Retinal pigment epithelial cell (primary cell): ENCODE data around the gene PSME3.
"Not testable (repeated sequence)": the region's sequence is repeated elsewhere in the genome, so short reads cannot be mapped to it uniquely, and the experiment has no call there.

Source experiments
- DNase-seq: peaks from one replicate; pipeline ENCODE4 v3.0.0-alpha.2; 2010; ENCODE audit warnings: low read depth
- H3K4me3 ChIP-seq: 2 replicates; pipeline ENCODE4 v1.5.1; 2011; ENCODE audit warnings: mild to moderate bottlenecking, low read length, control low read depth, moderate library complexity
- CTCF ChIP-seq: conservative IDR thresholded peaks from 2 replicates; pipeline ENCODE4 v1.5.1; 2011; ENCODE audit warnings: low read depth, low read length, control low read depth, inconsistent platforms

Gene PSME3

GRCh38 chr17:42850954-42851353 lies 17.8 kb downstream of the PSME3 start, which contains the start of gene AOC3:
Gene AOC3, plus strand, starts transcription at chr17:42851199. Its CDS starts 145 bp downstream, at chr17:42851344.
- no peak for TF ChIP-seq CTCF
- no peak for DNase-seq
- no peak within 1 kb of the TSS for H3K4me3 ChIP-seq

- H3K4me3 ChIP-seq, DNase-seq: not testable (repeated sequence)
Observed at GRCh38 chr17:42851371-42852240, 18.4 kb downstream of the PSME3 start.

- DNase-seq = no peak
- no peak for TF ChIP-seq CTCF
- no peak overlapping the region for H3K4me3 ChIP-seq
Observed at GRCh38 chr17:42852351-42852750, 19.2 kb downstream of the PSME3 start.

- no peak for TF ChIP-seq CTCF
- no peak for DNase-seq
- no peak overlapping the region for H3K4me3 ChIP-seq
Observed at GRCh38 chr17:42853004-42853403, 19.8 kb downstream of the PSME3 start.

- TF ChIP-seq CTCF = no peak
Observed at GRCh38 chr17:42853597-42853967, 20.4 kb downstream of the PSME3 start.

GRCh38 chr17:42853968-42854790 lies 21.0 kb downstream of the PSME3 start:
- TF ChIP-seq CTCF = no peak
- no peak for DNase-seq
- H3K4me3 ChIP-seq = no peak overlapping the region

More at GRCh38 chr17:42853597-42853967, 20.4 kb downstream of the PSME3 start:
- no peak overlapping the region for H3K4me3 ChIP-seq
- DNase-seq = no peak

GRCh38 chr17:42855048-42855596 lies 21.9 kb downstream of the PSME3 start:
- no peak overlapping the region for H3K4me3 ChIP-seq
- no peak for DNase-seq

GRCh38 chr17:42856093-42856492 lies 22.9 kb downstream of the PSME3 start:
- DNase-seq, H3K4me3 ChIP-seq: not testable (repeated sequence)

More at GRCh38 chr17:42855048-42855596, 21.9 kb downstream of the PSME3 start:
- TF ChIP-seq CTCF = no peak

GRCh38 chr17:42856516-42856915 lies 23.3 kb downstream of the PSME3 start:
- H3K4me3 ChIP-seq, DNase-seq: not testable (repeated sequence)
